ENCODE data around the gene HOOK1.

- no peak for TF ChIP-seq CTCF (IDR thresholded peaks at IDR 0.05)
- TF ChIP-seq POLR2A (IDR thresholded peaks at IDR 0.05), result no peak
These were observed 37.4 kb downstream of the HOOK1 start for GRCh38 chr1:59852117-59852516.
